Skeletal muscle cell (primary cell): ENCODE measurements around the gene KLC1.
"Not testable (repeated sequence)": the region's sequence is repeated elsewhere in the genome, so short reads cannot be mapped to it uniquely, and the experiment has no call there.

Source experiments
- DNase-seq: peaks from one replicate; pipeline ENCODE4 v3.0.0-alpha.2; 2010; ENCODE audit warnings: low read depth
- H3K4me3 ChIP-seq: 2 replicates; pipeline ENCODE4 v1.5.1; 2011; ENCODE audit warnings: low read depth, mild to moderate bottlenecking, control low read depth, low read length, moderate library complexity

KLC1 gene

GRCh38 chr14:103628684-103629502 lies at the start of gene KLC1:
KLC1 (plus strand) TSS chr14:103629211; CDS start chr14:103654565, 25,354 bp downstream.
- no peak for DNase-seq
- peak within 1 kb of the TSS; percentile 76 for H3K4me3 ChIP-seq

DNA sequence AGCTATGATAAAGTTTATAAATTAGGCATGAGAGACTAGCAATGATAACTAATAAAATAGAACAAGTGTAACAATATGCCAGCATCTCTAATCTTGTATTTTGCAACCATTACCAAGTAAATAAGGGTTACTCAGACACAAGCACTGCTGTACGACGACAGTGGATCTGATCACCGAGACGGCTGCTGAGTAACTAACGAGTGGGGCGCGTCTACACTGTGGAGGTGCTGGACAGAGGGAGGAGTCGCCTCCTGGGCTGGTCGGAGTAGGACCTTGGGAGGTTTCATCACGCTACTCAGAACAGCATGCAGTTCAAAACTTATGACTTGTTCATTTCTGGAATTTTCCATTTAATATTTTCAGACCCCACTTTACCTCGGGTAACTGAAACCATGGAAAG lies 47.8 kb upstream of the KLC1 start:
- no peak overlapping the region for H3K4me3 ChIP-seq
- DNase-seq, result no peak

DNA sequence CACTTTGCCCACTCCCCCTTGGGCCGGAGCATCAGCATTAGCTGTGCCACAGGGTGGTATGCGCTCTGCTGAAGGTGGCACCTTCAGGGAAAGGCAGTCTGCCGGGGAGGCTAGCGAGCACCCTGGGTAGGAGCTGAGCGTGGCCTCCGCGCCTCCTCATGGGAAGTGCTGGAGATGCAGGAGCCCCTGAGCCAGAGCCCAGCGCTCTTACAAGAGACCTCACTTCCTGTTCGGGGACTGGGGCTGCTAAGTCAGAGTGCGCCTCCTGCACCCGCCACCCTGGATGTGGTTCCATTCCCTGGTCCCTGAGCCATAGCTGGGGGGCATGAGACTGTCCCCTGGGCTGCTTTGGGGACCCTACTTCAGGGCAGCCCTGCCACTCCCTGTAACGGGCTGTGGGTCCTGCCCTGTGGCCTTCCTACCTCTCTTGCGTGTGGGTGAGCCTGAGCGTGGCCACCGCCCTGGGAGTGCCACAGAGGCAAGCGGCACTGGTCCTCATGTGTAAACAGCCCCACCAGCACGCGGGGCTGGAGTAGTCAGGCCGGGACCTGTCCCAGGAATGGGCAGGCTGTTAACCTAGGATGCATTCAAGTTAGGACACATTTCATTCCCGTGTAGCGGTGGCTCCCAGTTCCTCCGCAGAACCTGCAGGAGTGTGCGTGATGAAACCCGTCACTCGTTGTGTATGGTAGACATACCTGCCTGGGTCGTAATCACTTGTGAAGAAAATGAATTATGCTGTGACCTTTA lies 46.9 kb upstream of the KLC1 start:
- no peak for DNase-seq
- H3K4me3 ChIP-seq, result no peak overlapping the region

DNA sequence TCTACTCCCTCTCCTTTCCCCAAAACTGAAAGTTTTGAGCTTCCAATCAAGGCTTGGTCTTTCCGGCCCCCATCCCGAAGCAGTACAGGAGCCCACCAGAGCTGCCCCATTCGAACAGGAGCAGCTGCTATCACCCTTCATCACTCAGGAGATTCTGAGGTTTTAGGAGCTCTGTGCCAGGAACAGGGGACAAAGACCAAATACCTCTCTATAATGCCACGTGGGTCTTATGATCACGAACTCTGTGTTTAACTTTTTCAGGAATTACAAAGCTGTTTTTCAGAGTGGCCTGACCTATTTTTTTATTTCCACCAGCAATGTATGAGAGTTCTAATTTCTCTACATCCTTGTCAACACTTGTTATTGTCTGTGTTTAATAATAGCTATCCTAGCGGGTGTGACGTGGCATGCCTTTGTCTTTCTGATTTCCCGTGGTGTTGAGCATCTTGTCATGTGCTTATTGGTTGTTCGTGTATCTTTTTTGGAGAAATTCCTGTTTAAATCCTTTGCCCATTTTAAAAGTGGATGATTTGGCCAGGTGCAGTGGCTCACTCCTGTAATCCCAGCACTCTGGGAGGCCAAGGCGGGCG lies 44.6 kb upstream of the KLC1 start:
- no peak overlapping the region for H3K4me3 ChIP-seq
- DNase-seq, result no peak

GRCh38 chr14:103593577-103593976 lies 35.4 kb upstream of the KLC1 start:
- no peak for DNase-seq
- H3K4me3 ChIP-seq, result no peak overlapping the region

DNA sequence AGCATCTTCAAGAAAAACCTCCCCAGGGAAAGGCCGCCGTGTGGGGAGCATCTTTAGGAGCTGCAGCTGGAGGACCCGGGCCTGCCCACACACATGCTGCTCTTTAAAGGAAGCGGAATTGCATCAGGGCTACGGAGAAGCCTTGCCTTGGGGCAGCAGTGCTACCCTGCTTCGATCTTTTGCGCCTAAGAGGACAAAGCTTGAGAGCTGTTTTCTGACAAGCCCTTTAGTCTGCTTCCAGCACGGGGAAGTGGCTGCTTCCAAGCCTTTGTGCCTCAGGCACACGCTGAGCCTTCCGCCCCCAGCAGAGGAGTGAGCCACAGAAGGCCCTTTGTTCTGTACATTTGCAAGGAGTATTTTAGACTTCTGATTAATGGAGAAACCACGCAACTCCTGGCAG lies 34.7 kb upstream of the KLC1 start:
- peak; percentile 19 for DNase-seq
- H3K4me3 ChIP-seq, result no peak overlapping the region

DNA sequence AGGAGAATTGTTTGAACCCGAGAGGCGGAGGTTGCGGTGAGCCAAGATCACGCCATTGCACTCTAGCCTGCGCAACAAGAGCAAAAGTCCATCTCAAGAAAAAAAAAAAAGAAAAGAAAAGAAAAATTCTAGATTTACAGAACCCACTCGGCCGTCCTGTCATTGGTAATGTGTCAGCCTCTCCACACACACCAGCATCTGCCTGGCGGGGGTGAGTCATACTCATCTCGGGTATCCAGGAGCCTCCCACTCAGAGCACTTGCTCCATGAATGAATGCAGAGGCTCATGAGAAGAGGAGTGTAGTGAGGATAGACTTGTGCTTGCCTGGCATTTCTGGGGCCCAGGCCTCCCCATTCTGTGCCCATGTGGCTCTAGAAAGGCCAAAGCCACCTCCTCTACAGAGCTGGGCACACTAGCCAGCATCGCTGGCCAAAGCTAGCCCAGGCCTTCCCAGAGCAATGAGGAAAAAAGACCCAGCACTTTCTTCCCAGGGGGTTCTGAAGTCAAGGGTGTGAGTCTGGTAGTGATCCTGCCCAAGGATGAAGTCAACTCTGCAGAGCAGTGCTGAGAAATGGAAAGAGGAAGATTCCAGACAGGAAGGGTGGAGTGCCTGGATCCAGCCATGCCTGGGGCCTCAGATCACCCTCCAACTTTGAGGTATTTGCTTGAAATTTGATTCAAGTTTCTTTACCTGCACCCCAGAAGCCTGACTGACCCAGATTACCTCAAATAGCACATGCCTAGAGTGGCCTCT lies 31.2 kb upstream of the KLC1 start:
- no peak overlapping the region for H3K4me3 ChIP-seq
- DNase-seq, result peak; percentile 67

DNA sequence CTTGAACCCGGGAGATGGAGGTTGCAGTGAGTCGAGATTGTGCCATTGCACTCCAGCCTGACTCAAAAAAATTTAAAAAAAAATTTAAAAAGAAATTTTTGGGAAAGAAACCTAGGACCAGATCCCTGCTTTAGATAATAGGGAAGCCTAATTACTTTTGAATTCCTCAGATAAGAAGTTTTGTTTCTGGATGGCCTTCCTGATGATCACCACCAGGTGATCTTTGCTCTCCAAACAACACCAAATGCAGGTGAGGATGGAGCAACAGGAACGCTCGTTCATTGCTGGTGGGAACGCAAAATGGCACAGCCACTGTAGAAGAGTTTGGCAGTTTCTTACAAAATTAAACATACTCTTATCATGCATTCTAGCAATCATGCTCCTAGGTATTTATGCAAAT lies 28.5 kb upstream of the KLC1 start:
- no peak overlapping the region for H3K4me3 ChIP-seq
- no peak for DNase-seq

DNA sequence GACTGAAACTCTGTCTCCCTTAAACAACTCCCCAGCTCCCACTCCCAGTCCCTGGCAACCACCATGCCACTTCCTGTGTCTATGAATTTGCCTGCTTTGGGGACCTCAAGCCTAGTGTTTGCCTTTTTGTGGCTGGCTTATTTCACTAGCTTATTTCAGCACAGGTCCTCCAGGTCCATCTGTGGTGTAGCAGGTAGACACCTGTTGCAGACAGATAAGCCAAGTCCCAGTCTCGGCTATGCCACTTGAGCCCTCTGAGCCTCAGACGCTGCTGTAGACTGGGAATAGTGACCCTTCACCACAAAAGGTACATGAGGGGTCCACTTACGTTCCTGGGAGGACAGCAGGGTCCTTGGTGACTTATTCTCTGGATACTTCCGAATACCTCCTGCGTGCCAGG lies 24.4 kb upstream of the KLC1 start:
- no peak overlapping the region for H3K4me3 ChIP-seq

GRCh38 chr14:103606963-103607668 lies 21.9 kb upstream of the KLC1 start:
- H3K4me3 ChIP-seq, result peak overlapping the region; percentile 21
- DNase-seq, result peak; percentile 78

More for the DNA sequence above, 24.4 kb upstream of the KLC1 start:
- DNase-seq, result no peak

DNA sequence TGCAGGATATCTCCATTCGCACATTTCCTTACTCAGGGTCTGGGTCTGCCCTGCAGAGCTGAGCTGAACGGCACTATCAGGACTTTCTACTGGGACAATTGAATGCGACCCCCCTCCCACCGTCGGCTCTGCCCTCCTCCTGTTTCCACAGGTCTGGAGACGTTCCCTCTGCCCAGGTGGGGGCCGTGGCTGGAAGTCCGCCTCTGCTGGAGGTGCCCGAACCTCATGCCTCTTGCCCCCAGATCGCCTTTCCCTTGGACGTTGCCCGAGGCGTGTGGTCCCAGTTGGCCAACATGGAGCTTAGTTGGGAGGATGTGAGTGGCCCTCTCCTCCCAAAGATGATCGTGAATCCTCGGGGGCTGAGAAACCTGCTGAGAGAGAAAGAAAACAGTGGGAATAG lies 21.2 kb upstream of the KLC1 start:
- H3K4me3 ChIP-seq, result no peak overlapping the region
- no peak for DNase-seq

- not testable (repeated sequence) for DNase-seq, H3K4me3 ChIP-seq
These were observed 19.9 kb upstream of the KLC1 start for GRCh38 chr14:103609081-103609480.

- no peak overlapping the region for H3K4me3 ChIP-seq
- no peak for DNase-seq
These were observed 17.8 kb upstream of the KLC1 start for GRCh38 chr14:103611215-103611614.

GRCh38 chr14:103613517-103613916 lies 15.5 kb upstream of the KLC1 start:
- no peak for DNase-seq
- no peak overlapping the region for H3K4me3 ChIP-seq

GRCh38 chr14:103616635-103617300 lies 12.2 kb upstream of the KLC1 start:
- H3K4me3 ChIP-seq, result no peak overlapping the region
- DNase-seq, result no peak

DNA sequence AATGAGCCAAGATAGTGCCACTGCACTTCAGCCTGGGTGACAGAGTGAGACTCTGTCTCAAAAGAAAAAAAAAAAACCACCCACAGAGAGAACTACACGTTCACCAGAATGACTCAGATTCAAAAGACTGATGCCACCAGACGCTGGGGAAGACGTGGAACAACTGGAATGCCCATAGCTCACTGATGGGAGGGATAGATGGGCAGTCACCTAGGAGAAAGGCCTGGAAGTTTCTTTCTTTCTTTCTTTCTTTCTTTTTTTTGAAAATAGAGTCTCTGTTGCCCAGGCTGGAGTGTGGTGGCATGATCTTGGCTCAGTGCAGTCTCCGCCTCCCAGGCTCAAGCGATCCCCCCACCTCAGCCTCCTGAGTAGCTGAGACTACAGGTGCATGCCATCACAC lies 10.0 kb upstream of the KLC1 start:
- no peak for DNase-seq

DNA sequence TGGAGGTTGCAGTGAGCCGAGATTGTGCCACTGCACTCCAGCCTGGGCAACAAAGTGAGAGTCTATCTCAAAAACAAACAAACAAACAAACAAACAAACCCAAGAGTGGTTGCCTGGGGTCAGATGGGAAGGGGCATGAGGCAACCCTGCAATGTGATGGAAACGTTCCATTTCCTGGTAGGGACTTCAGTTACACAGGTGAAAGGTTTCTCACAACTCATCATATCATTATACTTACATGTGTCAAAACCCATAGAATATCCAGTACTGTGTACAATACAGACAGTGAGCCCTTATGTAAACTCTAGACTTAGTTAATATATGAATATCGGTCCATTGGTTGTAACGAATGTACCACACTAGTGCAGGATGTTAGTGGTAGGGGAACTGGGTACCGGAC lies 7.2 kb upstream of the KLC1 start:
- no peak for DNase-seq
- no peak overlapping the region for H3K4me3 ChIP-seq

More for the DNA sequence above, 10.0 kb upstream of the KLC1 start:
- no peak overlapping the region for H3K4me3 ChIP-seq

- no peak for DNase-seq
- H3K4me3 ChIP-seq, result no peak overlapping the region
These were observed 5.7 kb upstream of the KLC1 start for GRCh38 chr14:103623308-103623707.
